ENCODE measurements around the gene WDR20.
"Not testable (repeated sequence)": the region's sequence is repeated elsewhere in the genome, so short reads cannot be mapped to it uniquely, and the experiment has no call there.

WDR20 gene

GRCh38 chr14:102234331-102235264, 94.9 kb downstream of the WDR20 start:
- no peak overlapping the region for H3K27ac ChIP-seq
- TF ChIP-seq ZFX (IDR thresholded peaks at IDR 0.05) = no peak
- no peak for TF ChIP-seq CTCF (conservative IDR thresholded peaks at IDR 0.05)

- peak; percentile 97 for TF ChIP-seq CTCF (conservative IDR thresholded peaks at IDR 0.05)
- TF ChIP-seq ZFX (IDR thresholded peaks at IDR 0.05) = no peak
- H3K27ac ChIP-seq = no peak overlapping the region
Measured at GRCh38 chr14:102235275-102235897, 95.7 kb downstream of the WDR20 start.

- H3K27ac ChIP-seq = no peak overlapping the region
Measured at GRCh38 chr14:102236026-102236425, 96.3 kb downstream of the WDR20 start.

GRCh38 chr14:102238131-102238530, 98.4 kb downstream of the WDR20 start:
- TF ChIP-seq CTCF (conservative IDR thresholded peaks at IDR 0.05) = no peak
- H3K27ac ChIP-seq = no peak overlapping the region

More at GRCh38 chr14:102236026-102236425, 96.3 kb downstream of the WDR20 start:
- TF ChIP-seq ZFX (IDR thresholded peaks at IDR 0.05) (no peak), CTCF (conservative IDR thresholded peaks at IDR 0.05) (no peak)

GRCh38 chr14:102238766-102239165, 99.1 kb downstream of the WDR20 start:
- TF ChIP-seq CTCF (conservative IDR thresholded peaks at IDR 0.05) (no peak), ZFX (IDR thresholded peaks at IDR 0.05) (no peak)

GRCh38 chr14:102239231-102239630, 99.5 kb downstream of the WDR20 start:
- TF ChIP-seq ZFX (IDR thresholded peaks at IDR 0.05) = no peak
- TF ChIP-seq CTCF (conservative IDR thresholded peaks at IDR 0.05) = no peak
- no peak overlapping the region for H3K27ac ChIP-seq

More at GRCh38 chr14:102238766-102239165, 99.1 kb downstream of the WDR20 start:
- H3K27ac ChIP-seq = no peak overlapping the region

- not testable (repeated sequence) for H3K27ac ChIP-seq
Measured at GRCh38 chr14:102240481-102240880, 100.8 kb downstream of the WDR20 start.

Measured in C4-2B (cell line).